ENCODE measurements around the gene PERM1. TPM values are rescaled to one million over a fixed set of nuclear protein-coding genes. Genes with fewer than 3 reads are reported as not detected.
"Not testable (repeated sequence)": the region's sequence is repeated elsewhere in the genome, so short reads cannot be mapped to it uniquely, and the experiment has no call there.

Gene PERM1
- total and polyA plus RNA-seq, 2 of the 8 experiments (the other 6 are each of a cell fraction or from before 2014, with no cell fraction given) = not detected

DNA sequence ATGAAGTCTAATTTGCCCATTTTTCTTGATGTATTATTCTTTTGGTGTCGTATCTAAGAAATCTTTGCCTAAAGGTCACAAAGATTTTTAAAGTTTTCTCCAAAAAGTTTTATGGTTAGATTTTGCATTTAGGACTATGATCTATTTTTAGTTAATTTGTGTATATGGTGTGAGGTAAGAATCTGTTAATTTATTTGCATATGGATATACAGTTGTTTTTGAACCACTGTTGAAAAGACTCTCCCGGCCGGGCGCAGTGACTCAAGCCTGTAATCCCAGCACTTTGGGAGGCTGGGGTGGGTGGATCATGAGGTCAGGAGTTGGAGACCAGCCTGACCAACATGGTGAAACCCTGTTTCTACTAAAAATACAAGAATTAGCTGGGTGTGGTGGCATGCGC, 6.2 kb upstream of the PERM1 start:
- H3K56ac ChIP-seq (replicated peaks; ENCODE audit: insufficient read length, low read depth, low read length); H3K14ac ChIP-seq (ENCODE audit: insufficient read length); H3K9ac ChIP-seq (replicated peaks in 1 of 4; ENCODE audit: extremely low read depth in 1 of 4, low read depth in 3 of 4, low read length in 3 of 4); H3K4me3 ChIP-seq (ENCODE audit: extremely low read depth in 1 of 4, insufficient read depth in 2 of 4, low read depth in 3 of 4, low read length in 4 of 4); DNase-seq (ENCODE audit: low read depth in 1 of 2, low spot score in 2 of 2); POLR2A ChIA-PET (ENCODE audit: partially characterized antibody); H3K23ac ChIP-seq (ENCODE audit: insufficient read length); H3K4me1 ChIP-seq (replicated peaks in 1 of 4; ENCODE audit: control insufficient read depth in 3 of 4, insufficient read depth in 4 of 4, low read length in 3 of 4); H4K8ac ChIP-seq (ENCODE audit: extremely low read depth, insufficient read depth, low read length); H2BK15ac ChIP-seq (ENCODE audit: low read length); H2BK120ac ChIP-seq (replicated peaks; ENCODE audit: low read depth, low read length); H3K4ac ChIP-seq (replicated peaks; ENCODE audit: insufficient read length, low read depth, low read length); H2AFZ ChIP-seq (ENCODE audit: low read length); H3K79me2 ChIP-seq (ENCODE audit: control insufficient read depth in 1 of 2, insufficient read depth in 2 of 2, low read length in 2 of 2); H4K20me1 ChIP-seq (replicated peaks in 1 of 2; ENCODE audit: control insufficient read depth in 1 of 2, insufficient read depth in 2 of 2, low read length in 2 of 2); CTCF ChIA-PET (ENCODE audit: partially characterized antibody); H3K36me3 ChIP-seq (ENCODE audit: control insufficient read depth in 2 of 4, insufficient read depth in 4 of 4, low read length in 3 of 4); H3K4me2 ChIP-seq (ENCODE audit: insufficient read depth in 1 of 2, low read depth in 2 of 2, low read length in 2 of 2); H2BK5ac ChIP-seq (ENCODE audit: low read depth, low read length); H3K27ac ChIP-seq (ENCODE audit: low read depth, low read length); H3K79me1 ChIP-seq (ENCODE audit: low read depth, low read length); H3K23me2 ChIP-seq (ENCODE audit: low read depth, low read length); H2BK12ac ChIP-seq (ENCODE audit: low read depth, low read length); H2AK5ac ChIP-seq (ENCODE audit: low read depth, low read length); FAIRE-seq; H3K18ac ChIP-seq (ENCODE audit: extremely low read depth, low read length); H2BK20ac ChIP-seq (ENCODE audit: low read length); H4K5ac ChIP-seq (ENCODE audit: insufficient read length, low read depth, low read length); H4K91ac ChIP-seq (replicated peaks; ENCODE audit: insufficient read length, low read length); H3K9me3 ChIP-seq (ENCODE audit: insufficient read depth in 2 of 2, low read depth in 1 of 2, low read length in 1 of 2): not testable (repeated sequence)
- 98% methylated on average over 5 of the region's 5 CpGs; no CpG with 5 or more reads in 1 of the 2 experiments for WGBS, 2 experiments (ENCODE audit: extremely low coverage in 1 of 2, insufficient coverage in 1 of 2, insufficient read length in 1 of 2, insufficient replicate concordance in 2 of 2, low coverage in 1 of 2, low lambda C conversion rate in 2 of 2, missing lambda C conversion rate in 1 of 2)
- H3K27me3 ChIP-seq (replicated peaks in 1 of 4; ENCODE audit: control insufficient read depth in 3 of 4, extremely low read depth in 1 of 4, insufficient read depth in 3 of 4, low read length in 3 of 4) = peaks cover 1 to 39% (median 25%) of the 10 kb centered on the region in 4 experiments
